GM19468 (cell line): ENCODE measurements around the gene FANCM.

Experiments
- ATAC-seq: cut with Tn5 transposase; IDR thresholded peaks from one replicate; pipeline ENCODE4 v1.9.1; 2021; ENCODE audit warnings: mild to moderate bottlenecking, moderate library complexity, moderate number of reproducible peaks; ENCODE audit not compliant: unreplicated experiment; ENCODE audit errors: extremely low read depth

The FANCM gene

GRCh38 chr14:45222485-45223262 lies 86.9 kb downstream of the FANCM start:
- ATAC-seq: no peak

GRCh38 chr14:45227566-45227965 lies 91.8 kb downstream of the FANCM start:
- ATAC-seq: no peak

- no peak for ATAC-seq
Observed at GRCh38 chr14:45238988-45239387, 103.3 kb downstream of the FANCM start.

- ATAC-seq: no peak
Observed at GRCh38 chr14:45242706-45243105, 107.0 kb downstream of the FANCM start.

GRCh38 chr14:45246151-45246550 lies 110.4 kb downstream of the FANCM start:
- ATAC-seq: no peak

GRCh38 chr14:45246691-45247090 lies 111.0 kb downstream of the FANCM start:
- ATAC-seq: no peak

GRCh38 chr14:45247427-45247826 lies 111.7 kb downstream of the FANCM start:
- no peak for ATAC-seq

GRCh38 chr14:45249856-45250575 lies 114.3 kb downstream of the FANCM start:
- ATAC-seq: no peak
